ENCODE data around the gene DDI2. TPM values are rescaled to one million over a fixed set of nuclear protein-coding genes. Genes with fewer than 3 reads are reported as not detected.

The DDI2 gene
- total RNA-seq, 2 donors from 2014 or later = 18.8 to 30.1 TPM

DNA sequence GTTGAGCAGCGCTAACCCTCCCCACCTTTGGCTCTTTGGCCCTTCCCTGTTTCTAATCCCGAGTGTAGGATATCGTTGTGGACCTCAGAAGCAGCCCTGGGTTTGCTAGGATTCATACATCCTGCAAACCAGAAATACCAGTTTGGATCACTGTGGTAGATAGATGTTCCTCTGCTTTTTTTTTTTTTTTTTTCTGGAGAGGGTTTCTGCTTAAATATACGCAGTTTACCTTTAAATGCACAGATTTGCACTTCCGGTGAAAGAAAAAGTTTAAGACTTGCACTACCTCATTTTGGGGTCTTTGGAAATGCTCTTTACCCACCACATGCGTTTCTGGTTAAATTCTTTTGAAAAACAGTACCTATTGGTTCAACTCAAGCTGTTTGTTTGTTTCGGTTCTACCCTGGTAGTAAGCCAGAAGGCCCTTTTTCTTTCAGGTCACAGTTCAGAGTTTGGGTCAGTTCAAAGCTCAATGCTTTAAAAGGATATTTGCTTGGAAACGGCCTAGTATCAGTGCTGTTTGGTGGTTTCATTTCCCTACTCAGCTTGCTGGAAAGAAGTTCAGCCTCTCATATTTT lies 908 bp downstream of the DDI2 start:
- peak; percentile 13 for ATAC-seq
- Histone ChIP-seq H3K4me1 (peaks cover 56% of the 10 kb centered on the region), H3K9me3 (no peaks in the 10 kb centered on the region), H3K27ac (peak overlapping the region; percentile 94 to 100 (median 97)), H3K36me3 (replicated peaks in 1 of 2; ENCODE audit: insufficient read depth in 1 of 2, low read depth in 2 of 2) (no peaks in the 10 kb centered on the region), H3K4me3 (peak overlapping the region; percentile 64 to 80), H3K27me3 (no peaks in the 10 kb centered on the region)
- TF ChIP-seq, protein P1, sequence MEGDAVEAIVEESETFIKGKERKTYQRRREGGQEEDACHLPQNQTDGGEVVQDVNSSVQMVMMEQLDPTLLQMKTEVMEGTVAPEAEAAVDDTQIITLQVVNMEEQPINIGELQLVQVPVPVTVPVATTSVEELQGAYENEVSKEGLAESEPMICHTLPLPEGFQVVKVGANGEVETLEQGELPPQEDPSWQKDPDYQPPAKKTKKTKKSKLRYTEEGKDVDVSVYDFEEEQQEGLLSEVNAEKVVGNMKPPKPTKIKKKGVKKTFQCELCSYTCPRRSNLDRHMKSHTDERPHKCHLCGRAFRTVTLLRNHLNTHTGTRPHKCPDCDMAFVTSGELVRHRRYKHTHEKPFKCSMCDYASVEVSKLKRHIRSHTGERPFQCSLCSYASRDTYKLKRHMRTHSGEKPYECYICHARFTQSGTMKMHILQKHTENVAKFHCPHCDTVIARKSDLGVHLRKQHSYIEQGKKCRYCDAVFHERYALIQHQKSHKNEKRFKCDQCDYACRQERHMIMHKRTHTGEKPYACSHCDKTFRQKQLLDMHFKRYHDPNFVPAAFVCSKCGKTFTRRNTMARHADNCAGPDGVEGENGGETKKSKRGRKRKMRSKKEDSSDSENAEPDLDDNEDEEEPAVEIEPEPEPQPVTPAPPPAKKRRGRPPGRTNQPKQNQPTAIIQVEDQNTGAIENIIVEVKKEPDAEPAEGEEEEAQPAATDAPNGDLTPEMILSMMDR (IDR thresholded peaks at IDR 0.05) = no peak
- TF ChIP-seq POLR2A (IDR thresholded peaks at IDR 0.05) = no peak
- 0 to 1% methylated on average over 8 of the region's 8 CpGs for WGBS, 2 donors
- intact Hi-C loops (cut with DNase I) = no loop called here
- DNase-seq = peak in 1 of 4 donors; percentile 39

DNA sequence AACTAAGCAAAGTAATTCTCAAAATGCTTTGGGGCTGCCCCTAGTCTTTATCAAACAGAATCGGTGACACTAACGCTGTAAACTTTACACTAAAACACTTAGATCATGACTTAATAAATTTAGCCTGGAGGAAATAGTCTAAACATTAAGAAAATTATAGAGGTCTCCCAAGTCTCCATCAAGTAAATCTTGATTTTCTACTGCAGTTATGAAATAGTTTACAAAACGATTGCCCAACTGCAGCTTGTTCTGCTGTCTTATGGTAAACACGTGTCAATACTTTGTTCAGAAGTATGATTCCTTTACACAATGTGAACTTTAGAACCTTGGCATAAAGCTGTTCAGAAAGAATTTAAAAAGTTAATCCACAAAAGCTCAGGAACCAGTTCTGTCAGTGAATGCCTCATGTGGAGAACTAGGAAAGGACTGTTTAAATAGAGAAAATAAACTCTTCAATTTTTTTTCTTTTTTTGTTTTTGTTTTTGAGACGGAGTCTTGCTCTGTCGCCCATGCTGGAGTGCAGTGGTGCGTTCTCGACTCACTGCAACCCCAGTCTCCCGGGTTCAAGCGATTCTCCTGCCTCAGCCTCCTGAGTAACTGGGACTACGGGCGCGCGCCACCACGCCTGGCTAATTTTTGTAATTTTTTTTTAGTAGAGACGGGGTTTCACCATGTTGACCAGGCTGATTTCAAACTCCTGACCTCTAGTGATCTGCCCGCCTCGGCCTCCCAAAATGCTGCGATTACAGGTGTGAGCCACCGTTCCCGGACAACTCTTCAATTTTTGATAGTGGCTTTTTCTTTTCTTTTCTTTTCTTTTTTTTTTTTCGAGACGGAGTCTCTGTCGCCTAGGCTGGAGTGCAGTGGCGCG lies 1.6 kb downstream of the DDI2 start:
- peak; percentile 32 for ATAC-seq
- TF ChIP-seq, protein P1 (IDR thresholded peaks at IDR 0.05) = peak in 4 of 7 experiments; percentile 34 to 46 (median 35)
- peak in 1 of 3 donors; percentile 10 for TF ChIP-seq POLR2A (IDR thresholded peaks at IDR 0.05)
- H3K9me3 ChIP-seq = no peaks in the 10 kb centered on the region
- WGBS, 2 donors = 61 to 63% methylated on average over 25 to 26 of the region's 26 CpGs
- intact Hi-C loops (cut with DNase I) = no loop called here
- no peak overlapping the region for H3K4me3 ChIP-seq
- H3K27ac ChIP-seq = peak overlapping the region; percentile 94 to 100 (median 97)
- H3K36me3 ChIP-seq (replicated peaks in 1 of 2; ENCODE audit: insufficient read depth in 1 of 2, low read depth in 2 of 2) = no peaks in the 10 kb centered on the region
- H3K4me1 ChIP-seq = peaks cover 57% of the 10 kb centered on the region
- no peaks in the 10 kb centered on the region for H3K27me3 ChIP-seq
- peak in 3 of 4 donors; percentile 35 to 69 (median 56) for DNase-seq

DNA sequence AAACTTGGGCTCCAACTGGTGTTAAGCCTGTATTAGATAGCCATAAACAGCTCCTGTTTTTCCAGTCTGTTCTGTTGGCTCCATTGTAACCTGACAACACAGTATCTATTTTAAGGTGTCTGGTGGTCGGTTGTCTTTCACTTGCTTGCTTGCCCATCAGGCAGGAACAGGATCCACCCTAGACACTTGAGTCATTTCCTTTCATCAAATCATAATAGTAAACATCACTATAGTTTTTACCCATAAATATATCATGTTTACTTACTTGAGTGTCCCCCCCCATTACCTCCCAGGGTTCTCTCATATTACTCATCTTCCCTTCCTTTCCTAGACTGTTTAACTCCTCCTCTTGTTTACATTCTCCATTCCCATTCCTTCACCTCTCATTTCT lies 2.9 kb downstream of the DDI2 start:
- intact Hi-C loops (cut with DNase I) = no loop called here
- Histone ChIP-seq H3K27me3 (no peaks in the 10 kb centered on the region), H3K27ac (peak overlapping the region in 2 of 4 donors; percentile 98 to 100), H3K4me1 (peaks cover 69% of the 10 kb centered on the region), H3K4me3 (no peak overlapping the region), H3K9me3 (no peaks in the 10 kb centered on the region), H3K36me3 (replicated peaks in 1 of 2; ENCODE audit: insufficient read depth in 1 of 2, low read depth in 2 of 2) (no peaks in the 10 kb centered on the region)
- TF ChIP-seq POLR2A (IDR thresholded peaks at IDR 0.05) = no peak
- TF ChIP-seq, protein P1 (IDR thresholded peaks at IDR 0.05) = no peak
- 45 to 50% methylated on average over 1 of the region's 1 CpG for WGBS, 2 donors
- ATAC-seq (no peak), DNase-seq (no peak)

DNA sequence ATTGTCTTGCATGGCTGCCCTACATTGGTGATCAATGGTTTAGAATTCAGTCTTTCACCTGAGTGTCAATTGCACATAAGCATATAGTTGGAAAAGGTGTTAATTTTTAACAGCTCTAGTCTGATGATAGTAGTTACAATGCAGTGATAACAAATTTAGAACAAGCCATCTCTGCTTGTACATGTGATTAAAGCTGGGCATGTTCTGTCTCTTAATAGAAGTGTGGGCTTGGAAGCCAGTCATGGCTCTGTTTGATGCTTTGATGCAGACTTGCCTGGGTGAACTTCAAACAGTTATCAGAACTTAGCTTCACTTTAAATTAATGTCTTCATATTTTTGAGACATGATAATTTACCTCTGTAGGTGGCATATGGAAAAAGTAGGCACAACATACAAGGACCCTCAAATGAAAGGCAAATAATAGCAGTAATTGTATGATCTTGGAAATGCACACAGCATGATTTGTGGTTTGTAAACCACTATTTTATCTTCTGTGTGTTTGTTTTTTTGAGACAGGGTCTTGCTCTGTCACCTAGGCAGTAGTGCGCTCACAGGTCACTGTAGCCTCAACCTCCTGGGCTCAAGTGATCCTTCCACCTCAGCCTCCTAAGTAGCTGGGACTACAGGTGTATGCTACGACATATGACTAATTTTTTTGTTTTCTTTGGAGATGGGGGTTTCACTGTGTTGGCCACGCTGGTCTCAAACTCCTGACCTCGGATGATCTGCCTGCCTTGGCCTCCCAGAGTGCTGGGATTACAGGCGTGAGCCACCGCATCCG lies 3.8 kb downstream of the DDI2 start:
- H3K9me3 ChIP-seq = no peaks in the 10 kb centered on the region
- no peak for TF ChIP-seq POLR2A (IDR thresholded peaks at IDR 0.05)
- TF ChIP-seq, protein P1 (IDR thresholded peaks at IDR 0.05) = no peak
- H3K36me3 ChIP-seq (replicated peaks in 1 of 2; ENCODE audit: insufficient read depth in 1 of 2, low read depth in 2 of 2) = no peaks in the 10 kb centered on the region
- no peak for ATAC-seq
- no peak for DNase-seq
- H3K27ac ChIP-seq = no peak overlapping the region
- 91 to 94% methylated on average over 7 of the region's 7 CpGs for WGBS, 2 donors
- no peak overlapping the region for H3K4me3 ChIP-seq
- intact Hi-C loops (cut with DNase I) = no loop called here
- H3K4me1 ChIP-seq = peaks cover 74% of the 10 kb centered on the region
- H3K27me3 ChIP-seq = no peaks in the 10 kb centered on the region

All from body of pancreas (tissue), 4 donors.